Measurements from ENCODE around the gene TUSC1.
"Not testable (repeated sequence)": the region's sequence is repeated elsewhere in the genome, so short reads cannot be mapped to it uniquely, and the experiment has no call there.

Gene TUSC1

GRCh38 chr9:25703701-25704357 lies 25.6 kb upstream of the TUSC1 start:
- peak; percentile 80 for DNase-seq (ENCODE audit: low read depth)
- TF ChIP-seq, protein P1, sequence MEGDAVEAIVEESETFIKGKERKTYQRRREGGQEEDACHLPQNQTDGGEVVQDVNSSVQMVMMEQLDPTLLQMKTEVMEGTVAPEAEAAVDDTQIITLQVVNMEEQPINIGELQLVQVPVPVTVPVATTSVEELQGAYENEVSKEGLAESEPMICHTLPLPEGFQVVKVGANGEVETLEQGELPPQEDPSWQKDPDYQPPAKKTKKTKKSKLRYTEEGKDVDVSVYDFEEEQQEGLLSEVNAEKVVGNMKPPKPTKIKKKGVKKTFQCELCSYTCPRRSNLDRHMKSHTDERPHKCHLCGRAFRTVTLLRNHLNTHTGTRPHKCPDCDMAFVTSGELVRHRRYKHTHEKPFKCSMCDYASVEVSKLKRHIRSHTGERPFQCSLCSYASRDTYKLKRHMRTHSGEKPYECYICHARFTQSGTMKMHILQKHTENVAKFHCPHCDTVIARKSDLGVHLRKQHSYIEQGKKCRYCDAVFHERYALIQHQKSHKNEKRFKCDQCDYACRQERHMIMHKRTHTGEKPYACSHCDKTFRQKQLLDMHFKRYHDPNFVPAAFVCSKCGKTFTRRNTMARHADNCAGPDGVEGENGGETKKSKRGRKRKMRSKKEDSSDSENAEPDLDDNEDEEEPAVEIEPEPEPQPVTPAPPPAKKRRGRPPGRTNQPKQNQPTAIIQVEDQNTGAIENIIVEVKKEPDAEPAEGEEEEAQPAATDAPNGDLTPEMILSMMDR (IDR thresholded peaks at IDR 0.05; ENCODE audit: insufficient read depth, low read depth, low read length, missing control alignments): no peak
- H3K4me3 ChIP-seq (ENCODE audit: low read length): no peak overlapping the region

GRCh38 chr9:25702536-25702935 lies 24.3 kb upstream of the TUSC1 start:
- TF ChIP-seq, protein P1 (IDR thresholded peaks at IDR 0.05; ENCODE audit: insufficient read depth, low read depth, low read length, missing control alignments): no peak
- H3K4me3 ChIP-seq (ENCODE audit: low read length): no peak overlapping the region
- DNase-seq (ENCODE audit: low read depth): no peak

DNA sequence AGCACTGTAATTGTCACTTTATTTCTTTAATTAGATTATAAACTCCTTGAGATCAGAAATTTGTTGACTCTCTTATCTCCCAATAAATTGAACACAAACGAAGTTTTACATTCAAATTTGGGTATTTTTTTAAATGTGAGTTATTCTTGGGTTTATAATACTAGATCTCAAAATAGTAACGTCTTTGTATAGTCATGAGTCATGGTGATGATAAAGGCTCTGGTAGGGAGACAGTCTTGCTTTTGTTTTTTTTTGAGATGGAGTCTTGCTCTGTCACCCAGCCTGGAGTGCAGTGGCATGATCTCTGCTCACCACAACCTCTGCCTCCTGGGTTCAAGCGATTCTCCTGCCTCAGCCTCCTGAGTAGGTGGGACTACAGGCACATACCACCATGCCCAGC lies 22.7 kb upstream of the TUSC1 start:
- DNase-seq (ENCODE audit: low read depth): peak; percentile 44

GRCh38 chr9:25700430-25700829 lies 22.2 kb upstream of the TUSC1 start:
- TF ChIP-seq, protein P1 (IDR thresholded peaks at IDR 0.05; ENCODE audit: insufficient read depth, low read depth, low read length, missing control alignments): no peak
- H3K4me3 ChIP-seq (ENCODE audit: low read length): no peak overlapping the region
- peak; percentile 13 for DNase-seq (ENCODE audit: low read depth)

More for the DNA sequence above, 22.7 kb upstream of the TUSC1 start:
- H3K4me3 ChIP-seq (ENCODE audit: low read length): not testable (repeated sequence)

- H3K4me3 ChIP-seq (ENCODE audit: low read length): no peak overlapping the region
- DNase-seq (ENCODE audit: low read depth): no peak
- TF ChIP-seq, protein P1 (IDR thresholded peaks at IDR 0.05; ENCODE audit: insufficient read depth, low read depth, low read length, missing control alignments): no peak
These were observed 13.5 kb upstream of the TUSC1 start for GRCh38 chr9:25691786-25692185.

- TF ChIP-seq, protein P1 (IDR thresholded peaks at IDR 0.05; ENCODE audit: insufficient read depth, low read depth, low read length, missing control alignments): no peak
- no peak overlapping the region for H3K4me3 ChIP-seq (ENCODE audit: low read length)
- DNase-seq (ENCODE audit: low read depth): no peak
These were observed 6.1 kb upstream of the TUSC1 start for GRCh38 chr9:25684321-25684720.

DNA sequence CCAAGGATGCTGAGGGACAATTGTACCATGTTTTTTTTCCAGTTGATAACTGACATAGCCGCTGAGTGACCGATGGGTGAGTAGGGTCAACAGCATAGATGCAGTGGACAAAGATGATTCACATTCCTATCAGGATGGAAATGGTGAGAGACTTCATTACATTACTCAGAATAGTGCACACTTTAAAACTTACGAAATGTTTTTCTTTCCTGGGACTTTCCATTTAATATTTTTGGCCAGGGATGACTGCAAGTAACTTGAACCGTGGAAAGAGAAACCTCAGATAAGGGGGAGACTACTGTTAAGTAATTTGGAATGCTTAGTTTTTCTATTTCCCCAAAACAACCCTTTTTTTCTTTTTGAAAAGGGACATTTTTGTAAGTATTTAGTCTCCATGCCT lies 3.0 kb upstream of the TUSC1 start:
- TF ChIP-seq, protein P1 (IDR thresholded peaks at IDR 0.05; ENCODE audit: insufficient read depth, low read depth, low read length, missing control alignments): no peak
- H3K4me3 ChIP-seq (ENCODE audit: low read length): no peak overlapping the region
- peak; percentile 67 for DNase-seq (ENCODE audit: low read depth)
